K562 (cell line): Measurements from ENCODE around the gene POP5. TPM values are rescaled to one million over a fixed set of nuclear protein-coding genes. Genes with fewer than 3 reads are reported as not detected.

Source experiments
- ATAC-seq: fragments of 200-7000 bp; cut with Tn5 transposase; 3 replicates; pipeline ENCODE4 v1.9.1; 2020; ENCODE audit warnings: moderate library complexity
- BruUV-seq: library from RNA; stranded (reverse); fragments of 400-500 nt; replicated peaks from 2 replicates; lab custom pipeline; 2021; lab: Mats Ljungman, UMichigan
- CTCF ChIA-PET: fragments of 300-600 bp; formaldehyde crosslinking; extraction: SDS; loops from one replicate; lab custom pipeline; 2021; ENCODE audit warnings: low intra/inter-chr PET ratio; lab: Yijun Ruan, JAX
- POLR2A ChIA-PET: fragments of 300-600, 350-650 bp; sonication (Branson Sonifier 250); formaldehyde crosslinking; extraction: SDS; loops from one replicate; lab custom pipeline; 2021; ENCODE audit warnings: antibody characterized with exemption, inconsistent platforms; lab: Yijun Ruan, JAX
- DNase-seq, 4 experiments: peaks; one replicate each; pipeline versions ENCODE4 v3.0.0 to v3.0.0-alpha.2; 2011 to 2018; ENCODE audit warnings: low spot score in 3 of 4, mixed read lengths in 3 of 4; ENCODE audit errors: extremely low read depth in 1 of 4
- FAIRE-seq: peaks from 2 replicates; lab custom pipeline; 2011; peaks lifted over from hg19 to GRCh38; lab: Jason Lieb, UNC
- H2AFZ ChIP-seq: 2 replicates; pipeline ENCODE4 v1.6.0; 2011; ENCODE audit warnings: low read depth, low read length, control low read depth, inconsistent platforms
- H3K27ac ChIP-seq: fragments of 200-600 bp; 3 replicates; pipeline ENCODE4 v1.8.0; 2011; ENCODE audit warnings: low read depth, mild to moderate bottlenecking, control low read depth, inconsistent platforms, low read length, moderate library complexity, mixed read lengths; ENCODE audit errors: extremely low read depth
- H3K27me3 ChIP-seq, 2 experiments: fragments of 300-600 bp in 1 of 2; 2 replicates in 1 of 2; 3 replicates in 1 of 2; pipeline versions ENCODE4 v1.6.0 to v1.8.0; 2011; ENCODE audit warnings: inconsistent platforms in 2 of 2, low read length in 2 of 2, mild to moderate bottlenecking in 1 of 2, mixed read lengths in 1 of 2, moderate library complexity in 1 of 2; ENCODE audit not compliant: control insufficient read depth in 2 of 2, insufficient read depth in 2 of 2
- H3K36me3 ChIP-seq: fragments of 300-600 bp; 3 replicates; pipeline ENCODE4 v1.8.0; 2011; ENCODE audit warnings: mild to moderate bottlenecking, low read length, inconsistent platforms; ENCODE audit not compliant: control insufficient read depth, insufficient read depth
- H3K4me1 ChIP-seq, 2 experiments: fragments of 200-600 bp in 1 of 2; replicated peaks in 1 of 2; 2 replicates in 1 of 2; 3 replicates in 1 of 2; pipeline versions ENCODE4 v1.5.1 to v1.8.0; 2011; ENCODE audit warnings: inconsistent platforms in 2 of 2, low read length in 2 of 2, mild to moderate bottlenecking in 1 of 2, mixed read lengths in 1 of 2, moderate library complexity in 1 of 2; ENCODE audit not compliant: control insufficient read depth in 2 of 2, insufficient read depth in 2 of 2
- H3K4me2 ChIP-seq: 2 replicates; pipeline ENCODE4 v1.6.1; 2011; ENCODE audit warnings: low read length, control low read depth, inconsistent platforms, mixed read lengths; ENCODE audit not compliant: insufficient read depth
- H3K4me3 ChIP-seq: fragments of 200-600 bp; sonication (generic), shearing (Covaris generic); 2 replicates; pipeline ENCODE4 v1.5.1; 2016; ENCODE audit warnings: control low read depth, inconsistent platforms
- H3K79me2 ChIP-seq: fragments of 200-600 bp; 3 replicates; pipeline ENCODE4 v1.8.0; 2011; ENCODE audit warnings: low read length, inconsistent platforms; ENCODE audit not compliant: control insufficient read depth, insufficient read depth
- H3K9ac ChIP-seq, 2 experiments: 2 replicates each; pipeline versions ENCODE4 v1.6.0 to v1.6.1; 2011; ENCODE audit warnings: low read depth in 2 of 2, low read length in 2 of 2, control low read depth in 1 of 2, inconsistent platforms in 1 of 2, mild to moderate bottlenecking in 1 of 2, mixed read lengths in 1 of 2; ENCODE audit not compliant: insufficient read depth in 1 of 2
- H3K9me1 ChIP-seq: one replicate; pipeline ENCODE4 v1.6.0; 2011; ENCODE audit warnings: inconsistent platforms, mild to moderate bottlenecking, low read length, moderate library complexity; ENCODE audit not compliant: control insufficient read depth, insufficient read depth
- H3K9me3 ChIP-seq: replicated peaks from 2 replicates; pipeline ENCODE4 v1.5.1; 2011; ENCODE audit warnings: low read depth, low read length, inconsistent platforms; ENCODE audit not compliant: control insufficient read depth, insufficient read depth
- H4K20me1 ChIP-seq: replicated peaks from 2 replicates; pipeline ENCODE4 v1.6.1; 2011; ENCODE audit warnings: low read length, inconsistent platforms, mixed read lengths; ENCODE audit not compliant: control insufficient read depth, insufficient read depth
- EP400 ChIP-seq: fragments of 450-650 bp; IDR thresholded peaks from 2 replicates; pipeline ENCODE4 v1.6.1; 2017; ENCODE audit warnings: antibody characterized with exemption, mild to moderate bottlenecking, moderate library complexity
- HMBOX1 ChIP-seq: sonication (generic); IDR thresholded peaks from 2 replicates; pipeline ENCODE4 v1.6.1; 2016
- ILF3 ChIP-seq: fragments of 450-650 bp; IDR thresholded peaks from 2 replicates; pipeline ENCODE4 v1.6.1; 2018; ENCODE audit warnings: antibody characterized with exemption, mild to moderate bottlenecking, moderate library complexity, borderline replicate concordance
- NFIC ChIP-seq: fragments of 450-650 bp; IDR thresholded peaks from 2 replicates; pipeline ENCODE4 v1.6.1; 2017; ENCODE audit warnings: mild to moderate bottlenecking, inconsistent platforms
- RFX1 ChIP-seq: fragments of 450-650 bp; IDR thresholded peaks from 2 replicates; pipeline ENCODE4 v1.6.1; 2016; ENCODE audit warnings: mild to moderate bottlenecking, moderate library complexity
- WGBS: fragments of 100-300 bp; shearing (Covaris generic); methylation state at CpG from one replicate; pipeline ENCODE4 v1.1.6; 2016; ENCODE audit warnings: low coverage, mixed read lengths; ENCODE audit not compliant: insufficient coverage; ENCODE audit errors: missing lambda C conversion rate; 5-methylcytosine and 5-hydroxymethylcytosine counted together
- in situ Hi-C: fragments of 300-500 bp; cut with MboI; formaldehyde crosslinking; loops from 4 replicates; pipeline ENCODE4 v1.15.0; 2018; ENCODE audit warnings: inconsistent platforms, mixed read lengths
- intact Hi-C: fragments of 100-400 bp; cut with micrococcal nuclease; formaldehyde crosslinking; loops from 2 replicates; pipeline ENCODE4 v1.14.2; 2022
- polyA plus RNA-seq, 8 experiments: library from polyadenylated mRNA; depleted of rRNA in 4 of 8; stranded (reverse) in 5 of 8; unstranded in 3 of 8; fragments of >200 nt; fragmentation: Nextera tagmentation in 2 of 8; fragmentation: Illumina TruSeq in 1 of 8; extraction: Ambion mirVana in 2 of 8; extraction: Trizol in 1 of 8; gene quantifications; 2 replicates each; pipeline versions ENCODE4 v1.2.1 to v1.2.3, GENCODE V29; 2011 to 2014; ENCODE audit warnings: inconsistent platforms in 1 of 8, missing spikeins in 1 of 8
- total RNA-seq, 7 experiments: library from RNA; depleted of rRNA in 6 of 7; stranded (reverse); fragments of >200 nt in 6 of 7; fragmentation: Illumina TruSeq in 2 of 7; extraction: Trizol in 2 of 7; gene quantifications; 2 replicates each; pipeline versions ENCODE4 v1.2.1 to v1.2.3, GENCODE V29; 2011 to 2021; ENCODE audit warnings: low replicate concordance in 1 of 7

Gene POP5
- total and polyA plus RNA-seq, 9 of the 15 experiments (the other 6 are each of a cell fraction or from before 2014, with no cell fraction given), result 57.5 to 253 (median 73.8) TPM

DNA sequence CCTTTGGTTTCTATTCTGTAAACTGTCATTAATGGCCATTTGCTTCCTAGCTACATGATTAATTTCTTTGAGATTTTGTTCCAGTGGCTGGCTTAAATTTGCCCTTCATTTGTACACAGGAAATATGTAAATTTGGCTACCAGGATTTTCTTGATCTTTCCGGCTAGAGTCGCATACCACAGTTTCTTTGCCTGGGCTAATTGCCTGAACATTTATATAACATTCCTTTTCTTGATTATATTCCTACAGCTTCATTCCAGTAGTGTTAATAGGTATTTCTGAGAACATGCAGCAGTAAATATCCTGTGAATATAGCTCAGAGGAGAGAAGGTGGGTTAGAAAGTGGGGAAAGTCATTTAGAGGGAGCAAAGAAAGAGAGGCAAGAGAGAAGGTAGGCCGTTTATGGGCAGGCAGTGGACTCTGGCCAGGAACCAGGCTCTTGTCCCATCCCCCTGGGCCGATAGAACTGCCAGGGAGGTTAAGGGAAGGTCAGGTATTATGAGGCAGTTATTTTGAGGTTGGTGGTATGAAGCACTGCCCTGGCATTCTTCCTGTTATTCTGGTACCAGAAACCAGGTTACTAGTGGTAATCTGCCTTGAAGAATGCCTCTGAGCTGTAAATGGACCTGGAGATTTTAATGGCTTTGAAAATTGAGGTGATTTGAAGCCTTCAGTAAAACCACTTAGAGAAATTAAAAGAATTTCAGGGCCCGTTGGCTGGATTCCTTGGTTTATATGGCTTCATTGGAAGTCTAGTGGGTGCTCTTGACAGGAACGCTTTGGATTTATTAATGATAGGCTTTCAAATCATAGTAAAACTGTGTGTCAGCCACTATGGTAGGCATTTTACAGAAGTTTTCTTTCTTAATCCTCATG lies 42.7 kb downstream of the POP5 start:
- no peak for FAIRE-seq

More for the DNA sequence above, 42.7 kb downstream of the POP5 start:
- H3K27ac ChIP-seq, result no peak overlapping the region
- intact Hi-C loops (no loop called here), in situ Hi-C loops (no loop called here)
- TF ChIP-seq NFIC (peak; percentile 16; the same call in 1 of the 2 replicates), ILF3 (peak; percentile 51; the same call in 1 of the 2 replicates), EP400 (0 out of 2 replicates have a peak, but pooled peaks have one; percentile 3), HMBOX1 (peak; percentile 78), RFX1 (no peak)
- H3K9me3 ChIP-seq, result no peaks in the 10 kb centered on the region
- H3K9me1 ChIP-seq, result no peaks in the 10 kb centered on the region
- H3K4me1 ChIP-seq, result peaks cover 37 to 49% of the 10 kb centered on the region in 2 experiments
- H3K4me3 ChIP-seq, result no peak overlapping the region
- H3K9ac ChIP-seq, result no peak overlapping the region; a peak in 1 of 4 replicates
- peaks cover 67% of the 10 kb centered on the region for H4K20me1 ChIP-seq
- peaks cover 55% of the 10 kb centered on the region for H3K36me3 ChIP-seq
- H3K79me2 ChIP-seq, result peaks cover 85% of the 10 kb centered on the region
- H3K4me2 ChIP-seq, result peak overlapping the region; percentile 1; the same call in 1 of the 2 replicates
- WGBS, result 59% methylated on average over 6 of the region's 6 CpGs
- ATAC-seq, result no peak
- ChIA-PET POLR2A (interaction anchor here (0.6 to 4.1 kb wide), 16 partner anchors 10 to 338 kb away, joined by 3 to 26 read pairs (median 3); partner anchors contain the start of genes COQ5, DYNLL1, RNU4-2 and RPLP0), CTCF (no interaction called here)
- no TSS peak for BruUV-seq
- peak in 2 of 4 experiments; percentile 17 to 34 for DNase-seq
- no peak overlapping the region for H2AFZ ChIP-seq
- no peaks in the 10 kb centered on the region for H3K27me3 ChIP-seq
